A549 (cell line): ENCODE data around the gene RRP9. TPM values are rescaled to one million over a fixed set of nuclear protein-coding genes. Genes with fewer than 3 reads are reported as not detected.

Experiments
- ATAC-seq, 2 experiments: fragments of 200-7000 bp in 1 of 2; fragments of >200 bp in 1 of 2; cut with Nextera tagmentation in 1 of 2; cut with Tn5 transposase in 1 of 2; 3 replicates each; pipeline versions ENCODE4 v1.8.0 to v1.9.1; 2018 to 2020; ENCODE audit warnings: mild to moderate bottlenecking in 1 of 2, moderate library complexity in 1 of 2
- CTCF ChIA-PET: fragments of 300-600 bp; sonication (Branson Sonifier 250); formaldehyde crosslinking; extraction: SDS; loops from one replicate; lab custom pipeline; 2021; ENCODE audit warnings: antibody characterized with exemption, inconsistent platforms; lab: Yijun Ruan, JAX
- POLR2A ChIA-PET: fragments of 350-600 bp; formaldehyde crosslinking; extraction: SDS; loops from one replicate; lab custom pipeline; 2021; ENCODE audit warnings: antibody characterized with exemption, inconsistent platforms; lab: Yijun Ruan, JAX
- DNase-seq, 2 experiments: peaks; one replicate each; pipeline versions ENCODE4 v3.0.0 to v3.0.0-alpha.2; 2011 to 2016; ENCODE audit warnings: low read depth in 1 of 2, low spot score in 1 of 2
- FAIRE-seq: peaks from 2 replicates; lab custom pipeline; 2011; peaks lifted over from hg19 to GRCh38; lab: Jason Lieb, UNC
- H3K27ac ChIP-seq, 2 experiments: fragments of >200 bp; sonication (Bioruptor Twin); formaldehyde crosslinking; 3 replicates each; pipeline ENCODE4 v1.5.1; 2016 to 2017
- H3K4me1 ChIP-seq: fragments of >200 bp; sonication (Bioruptor Twin); formaldehyde crosslinking; 3 replicates; pipeline ENCODE4 v1.6.1; 2016
- H3K4me2 ChIP-seq: fragments of >200 bp; sonication (Bioruptor Twin); formaldehyde crosslinking; 3 replicates; pipeline ENCODE4 v1.6.1; 2016
- H3K4me3 ChIP-seq: fragments of >200 bp; sonication (Bioruptor Twin); formaldehyde crosslinking; 3 replicates; pipeline ENCODE4 v1.5.1; 2016
- H3K9me3 ChIP-seq: fragments of >200 bp; sonication (Bioruptor Twin); formaldehyde crosslinking; 3 replicates; pipeline ENCODE4 v1.6.1; 2016
- BCL3 ChIP-seq: fragments of >200 bp; sonication (Bioruptor Twin); formaldehyde crosslinking; IDR thresholded peaks from 3 replicates; pipeline ENCODE4 v1.6.1; 2016
- CEBPB ChIP-seq, 2 experiments: fragments of >200 bp in 1 of 2; sonication (Bioruptor Twin) in 1 of 2; formaldehyde crosslinking in 1 of 2; IDR thresholded peaks; 2 replicates each; pipeline ENCODE4 v1.6.1; 2012 to 2016
- CTCF ChIP-seq: fragments of >200 bp; sonication (Bioruptor Twin); formaldehyde crosslinking; IDR thresholded peaks from 3 replicates; pipeline ENCODE4 v1.5.1; 2016
- E2F6 ChIP-seq: IDR thresholded peaks from 2 replicates; pipeline ENCODE4 v1.6.1; 2012; ENCODE audit warnings: low read depth, borderline replicate concordance
- FOSB ChIP-seq: fragments of 250-450 bp; sonication (Bioruptor Pico); IDR thresholded peaks from 2 replicates; pipeline ENCODE4 v1.5.0; 2020; ENCODE audit warnings: mild to moderate bottlenecking, moderate library complexity
- HMGXB4 ChIP-seq: fragments of 250-450 bp; sonication (Bioruptor Pico); IDR thresholded peaks from 2 replicates; pipeline ENCODE4 v1.5.0; 2021; ENCODE audit warnings: mild to moderate bottlenecking, moderate library complexity, borderline replicate concordance
- HOXA7 ChIP-seq: fragments of 250-450 bp; sonication (Bioruptor Pico); IDR thresholded peaks from 2 replicates; pipeline ENCODE4 v1.5.0; 2020; ENCODE audit warnings: mild to moderate bottlenecking, moderate library complexity
- KDM1A ChIP-seq: fragments of 200-600 bp; sonication (generic); IDR thresholded peaks from 2 replicates; pipeline ENCODE4 v1.6.1; 2016; ENCODE audit warnings: low read depth, mild to moderate bottlenecking
- MAZ ChIP-seq: fragments of 150-350 bp; IDR thresholded peaks from 2 replicates; pipeline ENCODE4 v1.6.1; 2014; ENCODE audit warnings: antibody characterized with exemption, low read depth, low read length, borderline replicate concordance
- NFE2L2 ChIP-seq: fragments of 150-350 bp; conservative IDR thresholded peaks from 2 replicates; pipeline ENCODE4 v1.6.1; 2014; ENCODE audit warnings: low read length
- PBX3 ChIP-seq: IDR thresholded peaks from 2 replicates; pipeline ENCODE4 v1.6.1; 2012
- PHF8 ChIP-seq: fragments of 200-600 bp; sonication (generic); IDR thresholded peaks from 2 replicates; pipeline ENCODE4 v1.6.1; 2016; ENCODE audit warnings: low read depth, mild to moderate bottlenecking, antibody characterized with exemption, moderate library complexity, borderline replicate concordance
- RARB ChIP-seq: fragments of 250-450 bp; sonication (Bioruptor Pico); IDR thresholded peaks from 2 replicates; pipeline ENCODE4 v1.8.0; 2021; ENCODE audit warnings: mild to moderate bottlenecking, moderate library complexity
- RCOR1 ChIP-seq: fragments of 150-350 bp; IDR thresholded peaks from 2 replicates; pipeline ENCODE4 v1.6.1; 2014; ENCODE audit warnings: antibody characterized with exemption, low read length, low read depth
- RFX5 ChIP-seq: fragments of 450-650 bp; IDR thresholded peaks from 2 replicates; pipeline ENCODE4 v1.7.1; 2014; ENCODE audit warnings: antibody characterized with exemption, mild to moderate bottlenecking, moderate library complexity
- RNF2 ChIP-seq: fragments of 200-600 bp; sonication (generic); IDR thresholded peaks from 2 replicates; pipeline ENCODE4 v1.6.1; 2016; ENCODE audit warnings: low read depth, mild to moderate bottlenecking, antibody characterized with exemption, moderate library complexity, borderline replicate concordance
- SREBF2 ChIP-seq: fragments of 450-650 bp; IDR thresholded peaks from 2 replicates; pipeline ENCODE4 v1.6.1; 2014; ENCODE audit warnings: mild to moderate bottlenecking, moderate library complexity
- WGBS: methylation state at CpG from one replicate; pipeline ENCODE4 v1.1.6; 2017; ENCODE audit errors: missing lambda C conversion rate; 5-methylcytosine and 5-hydroxymethylcytosine counted together
- polyA plus RNA-seq, 4 experiments: library from polyadenylated mRNA; depleted of rRNA in 3 of 4; stranded (reverse); fragments of >200 nt; fragmentation: RNase III in 1 of 4; extraction: RNeasy Plus Mini Kit Qiagen cat#74134 plus additional on column Dnase treatment in 1 of 4; gene quantifications; 2 replicates in 3 of 4; 3 replicates in 1 of 4; pipeline ENCODE4 v1.2.3, GENCODE V29; 2011 to 2017

RRP9 gene
- polyA plus RNA-seq, 2 of the 4 experiments (the other 2 are of a cell fraction), result 17.0 to 34.3 TPM

- no peak for TF ChIP-seq BCL3
- no peak for TF ChIP-seq KDM1A
- TF ChIP-seq CEBPB (IDR thresholded peaks at IDR 0.05), result no peak
- TF ChIP-seq RNF2, result no peak
- TF ChIP-seq RARB (CRISPR knock-in tag), result no peak
- TF ChIP-seq FOSB (CRISPR knock-in tag), result no peak
- no peak for TF ChIP-seq PHF8
These were observed 50.3 kb downstream of the RRP9 start (continued) for GRCh38 chr3:51891242-51892039.

- POLR2A ChIA-PET, result no interaction called here
- DNase-seq, result no peak
- no peak overlapping the region for H3K4me3 ChIP-seq
- no peak for FAIRE-seq
- 54% methylated on average over 12 of the region's 12 CpGs for WGBS
- H3K4me1 ChIP-seq, result no peaks in the 10 kb centered on the region
- H3K27ac ChIP-seq, result no peak overlapping the region
- CTCF ChIA-PET, result interaction anchor here (0.6 kb wide), 1 partner anchor 952 kb away, joined by 3 read pairs; no protein-coding TSS in a partner anchor
- no peaks in the 10 kb centered on the region for H3K9me3 ChIP-seq
- no peak for TF ChIP-seq E2F6
- TF ChIP-seq NFE2L2, result no peak
- no peak for TF ChIP-seq PBX3
- no peak for TF ChIP-seq HOXA7 (CRISPR knock-in tag)
- TF ChIP-seq CEBPB (IDR thresholded peaks at IDR 0.05), result no peak
- TF ChIP-seq HMGXB4 (CRISPR knock-in tag), result no peak
- TF ChIP-seq CTCF, result no peak
- no peak for TF ChIP-seq MAZ
- TF ChIP-seq FOSB (CRISPR knock-in tag), result no peak
- no peak for TF ChIP-seq SREBF2
- no peak for TF ChIP-seq RCOR1
- no peak for TF ChIP-seq RFX5
- ATAC-seq, result no peak
- no peak overlapping the region for H3K4me2 ChIP-seq
These were observed 53.1 kb downstream of the RRP9 start for GRCh38 chr3:51888463-51889105.
